Epithelial cell of esophagus (primary cell): ENCODE measurements around the gene RASEF.

Source experiments
- DNase-seq: peaks from one replicate; pipeline ENCODE4 v3.0.0; 2010; ENCODE audit warnings: low read depth
- H3K4me3 ChIP-seq: 2 replicates; pipeline ENCODE4 v1.5.1; 2011; ENCODE audit warnings: mild to moderate bottlenecking, low read length, control low read depth
- CTCF ChIP-seq: IDR thresholded peaks from 2 replicates; pipeline ENCODE4 v1.5.1; 2011; ENCODE audit warnings: low read depth, mild to moderate bottlenecking, low read length, control low read depth, inconsistent platforms; ENCODE audit not compliant: insufficient read depth; ENCODE audit errors: missing control alignments

The RASEF gene

GRCh38 chr9:83015897-83016296 is 47.0 kb downstream of the RASEF start:
- no peak overlapping the region for H3K4me3 ChIP-seq
- no peak for DNase-seq
- no peak for TF ChIP-seq CTCF

- H3K4me3 ChIP-seq = no peak overlapping the region
- TF ChIP-seq CTCF = no peak
- no peak for DNase-seq
Observed at GRCh38 chr9:83013867-83014605, 48.9 kb downstream of the RASEF start.

GRCh38 chr9:83012922-83013838 is 49.8 kb downstream of the RASEF start:
- H3K4me3 ChIP-seq = no peak overlapping the region
- peak; percentile 35 for DNase-seq
- TF ChIP-seq CTCF = no peak

GRCh38 chr9:83012168-83012921 is 50.6 kb downstream of the RASEF start:
- DNase-seq = no peak
- TF ChIP-seq CTCF = no peak
- H3K4me3 ChIP-seq = no peak overlapping the region

- no peak for TF ChIP-seq CTCF
- H3K4me3 ChIP-seq = no peak overlapping the region
- no peak for DNase-seq
Observed at GRCh38 chr9:83011611-83012010, 51.3 kb downstream of the RASEF start.

- DNase-seq = no peak
- no peak for TF ChIP-seq CTCF
- H3K4me3 ChIP-seq = no peak overlapping the region
Observed at GRCh38 chr9:83007521-83008300, 55.2 kb downstream of the RASEF start.
